Right atrium auricular region (tissue), 2 donors: ENCODE data around the gene TENM4. TPM values are rescaled to one million over a fixed set of nuclear protein-coding genes. Genes with fewer than 3 reads are reported as not detected.

ENCODE experiments used
- DNase-seq: peaks from one replicate; pipeline ENCODE4 v3.0.0-alpha.2; 2019; ENCODE audit warnings: low spot score
- H3K27ac ChIP-seq, 2 donors: fragments of 200-600 bp; sonication (generic); 1 replicate in 1 of 2; 2 replicates in 1 of 2; pipeline ENCODE4 v1.5.1; 2016 to 2019
- H3K27me3 ChIP-seq, 2 donors: fragments of 200-600 bp; sonication (generic); one replicate each; pipeline versions ENCODE4 v1.5.1 to v1.6.0; 2017 to 2019
- H3K36me3 ChIP-seq: fragments of 200-600 bp; sonication (generic); one replicate; pipeline ENCODE4 v1.5.1; 2016
- H3K4me1 ChIP-seq, 2 donors: fragments of 200-600 bp; sonication (generic); one replicate each; pipeline versions ENCODE4 v1.5.1 to v1.6.0; 2017 to 2019
- H3K4me3 ChIP-seq, 2 donors: fragments of 200-600 bp; sonication (generic); 1 replicate in 1 of 2; 2 replicates in 1 of 2; pipeline ENCODE4 v1.5.1; 2017 to 2019; ENCODE audit warnings: mild to moderate bottlenecking in 1 of 2, moderate library complexity in 1 of 2
- H3K9me3 ChIP-seq, 2 donors: fragments of 200-600 bp; sonication (generic); one replicate each; pipeline ENCODE4 v1.5.1; 2019
- CTCF ChIP-seq, 2 donors: fragments of 200-600 bp; sonication (generic); IDR thresholded peaks; one replicate each; pipeline ENCODE4 v1.5.1; 2019; ENCODE audit warnings: antibody characterized with exemption in 2 of 2
- total RNA-seq, 2 donors: library from RNA; depleted of rRNA; stranded (reverse); fragments of >200 nt; gene quantifications; one replicate each; pipeline ENCODE4 v1.1.0, GENCODE V29; 2016

Gene TENM4
- total RNA-seq, 2 donors from 2014 or later, result 0.30 to 0.98 TPM

DNA sequence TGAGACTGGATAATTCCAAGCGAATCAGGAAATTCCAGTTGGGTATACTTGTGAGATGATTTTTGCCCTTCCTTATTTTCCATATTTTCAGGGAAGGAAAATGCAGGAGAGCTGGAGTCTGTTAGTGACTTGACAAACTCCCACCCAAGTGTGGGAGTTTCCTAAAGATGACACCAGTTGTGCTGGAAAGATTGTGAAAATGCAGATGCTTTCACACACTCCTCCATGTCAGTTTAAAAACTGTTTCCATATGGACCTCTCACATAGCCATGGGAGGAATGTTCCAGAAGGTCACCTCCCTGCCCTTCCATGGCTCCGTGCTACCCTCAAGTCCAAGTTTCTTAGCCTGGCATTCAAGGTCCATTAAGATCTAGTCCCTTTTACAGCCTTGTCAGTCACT is 515.4 kb downstream of the TENM4 start:
- Histone ChIP-seq H3K4me1 (no peaks in the 10 kb centered on the region), H3K36me3 (no peaks in the 10 kb centered on the region), H3K4me3 (no peak overlapping the region), H3K27me3 (no peaks in the 10 kb centered on the region), H3K27ac (no peak overlapping the region), H3K9me3 (no peaks in the 10 kb centered on the region)
- TF ChIP-seq CTCF (IDR thresholded peaks at IDR 0.05), result no peak
- DNase-seq, result no peak

GRCh38 chr11:78922859-78923625 is 517.8 kb downstream of the TENM4 start:
- no peak overlapping the region for H3K27ac ChIP-seq
- H3K4me1 ChIP-seq, result no peaks in the 10 kb centered on the region
- H3K36me3 ChIP-seq, result no peaks in the 10 kb centered on the region
- DNase-seq, result no peak
- H3K4me3 ChIP-seq, result no peak overlapping the region
- TF ChIP-seq CTCF (IDR thresholded peaks at IDR 0.05), result no peak
- H3K9me3 ChIP-seq, result no peaks in the 10 kb centered on the region
- no peaks in the 10 kb centered on the region for H3K27me3 ChIP-seq

GRCh38 chr11:78921509-78921908 is 519.3 kb downstream of the TENM4 start:
- Histone ChIP-seq H3K4me3 (no peak overlapping the region), H3K9me3 (no peaks in the 10 kb centered on the region), H3K36me3 (no peaks in the 10 kb centered on the region), H3K4me1 (no peaks in the 10 kb centered on the region), H3K27me3 (no peaks in the 10 kb centered on the region), H3K27ac (no peak overlapping the region)
- DNase-seq, result no peak
- no peak for TF ChIP-seq CTCF (IDR thresholded peaks at IDR 0.05)

DNA sequence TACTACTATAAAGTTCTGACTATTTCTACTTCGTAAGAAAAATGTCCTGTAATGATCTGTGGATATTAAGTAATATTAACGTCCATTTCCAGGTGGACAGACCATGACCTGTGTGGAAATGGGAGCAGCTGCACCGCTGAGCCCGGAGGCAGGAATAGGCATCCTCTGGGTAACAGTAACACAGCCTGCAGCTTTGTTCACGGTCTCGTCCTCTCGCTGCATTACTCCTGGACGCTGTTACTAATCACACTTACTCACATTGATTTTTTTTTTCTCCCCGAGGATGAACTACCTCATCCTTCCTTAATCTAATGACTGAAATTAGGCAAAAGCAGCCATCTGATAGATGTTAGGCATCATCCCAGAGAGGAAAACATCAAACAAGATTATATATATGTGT is 520.5 kb downstream of the TENM4 start:
- no peak overlapping the region for H3K4me3 ChIP-seq
- H3K27ac ChIP-seq, result no peak overlapping the region
- no peaks in the 10 kb centered on the region for H3K9me3 ChIP-seq
- no peaks in the 10 kb centered on the region for H3K36me3 ChIP-seq
- no peak for TF ChIP-seq CTCF (IDR thresholded peaks at IDR 0.05)
- H3K27me3 ChIP-seq, result no peaks in the 10 kb centered on the region
- H3K4me1 ChIP-seq, result no peaks in the 10 kb centered on the region
- DNase-seq, result no peak

- Histone ChIP-seq H3K9me3 (no peaks in the 10 kb centered on the region), H3K4me1 (no peaks in the 10 kb centered on the region), H3K36me3 (no peaks in the 10 kb centered on the region), H3K4me3 (no peak overlapping the region), H3K27ac (no peak overlapping the region), H3K27me3 (no peaks in the 10 kb centered on the region)
- no peak for TF ChIP-seq CTCF (IDR thresholded peaks at IDR 0.05)
- no peak for DNase-seq
Measured at GRCh38 chr11:78916759-78917158, 524.1 kb downstream of the TENM4 start.

DNA sequence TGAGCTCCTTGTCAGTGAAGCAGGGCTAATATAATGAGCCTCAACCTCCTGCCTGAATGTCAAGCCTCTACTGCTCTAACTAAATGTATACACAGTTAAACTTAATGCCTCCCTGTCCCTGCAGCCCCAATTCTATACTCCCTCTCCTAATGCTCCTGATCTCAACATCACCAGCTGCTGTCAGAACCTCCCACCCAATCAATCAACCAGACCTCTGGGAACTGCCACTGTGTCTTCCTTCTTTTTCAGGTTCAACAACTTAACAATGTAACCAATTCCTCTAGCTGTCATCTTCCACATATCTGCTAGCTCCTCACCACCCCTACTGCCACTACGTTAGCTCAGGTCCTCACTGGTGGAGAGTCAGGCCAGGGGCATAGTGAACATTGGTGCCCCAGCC is 526.3 kb downstream of the TENM4 start:
- no peaks in the 10 kb centered on the region for H3K27me3 ChIP-seq
- no peak for DNase-seq
- no peaks in the 10 kb centered on the region for H3K36me3 ChIP-seq
- TF ChIP-seq CTCF (IDR thresholded peaks at IDR 0.05), result no peak
- H3K4me1 ChIP-seq, result no peaks in the 10 kb centered on the region
- no peaks in the 10 kb centered on the region for H3K9me3 ChIP-seq
- no peak overlapping the region for H3K27ac ChIP-seq
- H3K4me3 ChIP-seq, result no peak overlapping the region
